GM21360 (cell line): ENCODE measurements around the gene CDC42BPG.
A peak's percentile ranks its signal among the peaks of the same experiment; 100 is the strongest.

ENCODE experiments used
- ATAC-seq: cut with Tn5 transposase; IDR thresholded peaks from one replicate; pipeline ENCODE4 v1.9.1; 2021; ENCODE audit warnings: mild to moderate bottlenecking, moderate library complexity; ENCODE audit not compliant: unreplicated experiment

Gene CDC42BPG

DNA sequence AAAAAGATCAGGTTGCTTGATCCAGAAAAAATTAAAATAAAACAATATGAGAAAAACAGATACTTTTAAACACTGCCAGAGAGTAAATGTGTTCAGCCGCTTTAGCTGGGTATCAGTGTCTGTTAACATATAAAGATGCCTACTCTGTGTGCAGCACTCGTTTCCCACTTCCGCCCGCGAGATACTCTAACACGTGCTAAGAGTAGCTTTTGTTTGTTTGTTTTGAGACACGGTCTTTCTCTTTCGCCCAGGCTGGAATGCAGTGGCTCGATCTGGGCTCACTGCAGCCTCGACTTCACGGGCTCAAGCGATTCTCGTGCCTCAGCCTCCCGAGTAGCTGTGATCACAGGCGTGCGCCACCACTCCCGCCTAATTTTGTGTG lies 33.6 kb downstream of the CDC42BPG start:
- ATAC-seq = no peak

DNA sequence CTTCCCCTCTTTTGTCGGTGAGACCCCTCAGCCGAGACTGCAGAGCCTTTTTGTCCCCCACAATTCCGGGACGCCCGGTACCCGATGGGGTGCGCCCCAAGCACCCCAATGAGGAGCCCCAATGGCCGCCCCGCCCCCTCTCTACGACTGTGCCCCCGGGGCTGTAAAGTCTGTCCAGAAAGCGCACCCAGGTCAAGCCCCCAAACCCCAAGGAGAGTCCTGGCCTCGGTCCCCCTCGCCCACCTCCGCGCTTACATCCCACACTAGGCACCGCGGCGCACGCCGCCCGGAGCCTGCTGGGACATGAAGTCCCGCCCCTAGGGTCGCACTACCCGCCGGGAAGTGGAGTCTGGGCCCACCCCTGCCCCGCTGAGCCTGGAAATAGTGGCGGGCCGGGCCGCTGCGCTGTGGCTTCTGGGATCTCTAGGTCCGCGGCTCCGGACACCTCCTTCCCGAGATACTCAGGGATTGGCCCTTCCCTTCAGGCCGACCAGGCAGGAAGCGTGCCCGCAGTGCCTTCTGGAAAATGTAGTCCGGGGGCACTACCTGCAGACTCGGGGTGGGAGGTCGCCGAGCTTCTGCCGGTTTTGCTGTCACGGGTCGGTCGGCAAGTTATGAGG lies 34.1 kb downstream of the CDC42BPG start, which contains the start of gene MEN1:
MEN1 (minus strand) TSS at position 281 of the 620 bp plus-strand sequence. CDS start 442 bp downstream, outside the sequence.
- ATAC-seq = peak; percentile 52

DNA sequence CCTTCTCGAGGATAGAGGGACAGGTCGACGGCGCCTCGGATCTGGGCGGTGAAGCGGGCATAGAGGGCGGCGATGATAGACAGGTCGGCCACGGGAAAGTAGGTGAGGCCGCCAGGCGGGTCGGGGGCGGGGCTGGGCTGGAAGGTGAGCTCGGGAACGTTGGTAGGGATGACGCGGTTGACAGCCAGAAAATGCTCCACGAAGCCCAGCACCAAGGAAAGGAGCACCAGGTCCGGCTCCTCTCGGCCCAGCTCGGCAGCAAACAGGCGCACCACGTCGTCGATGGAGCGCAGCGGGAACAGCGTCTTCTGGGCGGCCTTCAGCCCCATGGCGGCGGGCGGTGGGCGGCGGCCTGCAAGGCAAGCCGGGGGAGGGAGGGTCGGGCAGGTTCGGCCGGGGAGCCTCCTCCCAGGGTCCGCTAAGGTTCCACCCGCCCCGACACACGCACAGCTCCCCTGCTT lies 34.6 kb downstream of the CDC42BPG start:
- peak; percentile 8 for ATAC-seq

DNA sequence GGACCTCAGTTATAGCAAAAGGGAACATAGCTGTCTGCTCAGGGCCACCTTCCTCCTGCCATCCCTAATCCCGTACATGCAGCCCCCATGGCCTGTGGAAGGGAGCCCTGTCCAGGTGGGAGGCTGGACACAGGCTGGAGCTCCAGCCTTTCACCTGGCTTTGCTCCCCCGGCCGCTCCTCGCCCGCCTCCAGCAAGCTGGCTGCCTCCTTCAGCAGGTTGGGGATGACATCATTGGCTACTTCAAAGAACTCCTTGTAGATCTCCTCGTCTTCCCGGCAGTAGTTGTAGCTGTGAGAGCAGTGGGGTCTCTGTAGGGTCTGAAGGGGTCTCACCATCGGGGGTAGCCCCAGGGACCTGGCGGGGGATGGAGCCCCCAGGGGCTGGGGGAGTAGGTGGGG lies 39.0 kb downstream of the CDC42BPG start:
- no peak for ATAC-seq

DNA sequence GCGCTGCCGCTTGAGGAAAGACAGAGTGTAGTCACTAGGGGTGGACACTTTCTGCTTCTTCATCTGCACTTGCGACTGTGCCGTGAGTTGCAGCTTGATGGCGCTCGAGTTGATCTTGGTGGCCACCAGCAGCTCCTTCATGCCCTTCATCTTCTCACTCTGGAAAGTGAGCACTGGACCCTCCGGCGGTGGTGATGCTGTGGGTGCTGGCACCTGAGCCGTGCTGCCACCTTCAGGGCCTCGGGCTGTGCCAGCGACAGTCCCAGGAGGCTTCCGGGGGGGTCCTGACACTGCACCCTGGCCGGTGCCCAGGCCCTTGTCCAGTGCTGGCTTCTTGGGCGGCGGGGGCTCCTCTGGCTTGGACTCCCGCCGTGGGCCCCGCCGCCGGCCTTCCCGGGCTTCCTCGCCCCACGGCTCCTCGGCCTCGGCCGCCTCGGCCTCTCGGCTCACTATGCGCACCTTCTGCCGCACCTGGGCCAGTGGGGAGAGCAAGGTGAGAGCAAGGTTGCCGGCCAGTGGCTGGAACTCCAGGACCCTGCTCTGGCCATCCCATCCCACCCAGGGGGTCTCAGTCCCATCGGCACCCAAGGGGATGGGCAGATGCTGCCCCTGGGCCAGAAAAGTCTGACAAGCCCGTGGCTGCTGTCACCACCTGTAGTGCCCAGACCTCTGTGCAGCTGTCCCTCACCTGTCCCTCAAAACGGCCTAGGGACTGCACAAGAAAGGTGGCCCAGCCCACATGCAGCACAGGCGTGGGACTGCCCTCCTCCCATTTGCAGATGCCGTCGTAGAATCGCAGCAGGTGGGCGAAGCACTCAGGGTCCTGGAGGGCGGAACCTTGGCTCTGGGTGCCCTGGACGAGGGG lies 39.9 kb downstream of the CDC42BPG start:
- ATAC-seq = no peak

DNA sequence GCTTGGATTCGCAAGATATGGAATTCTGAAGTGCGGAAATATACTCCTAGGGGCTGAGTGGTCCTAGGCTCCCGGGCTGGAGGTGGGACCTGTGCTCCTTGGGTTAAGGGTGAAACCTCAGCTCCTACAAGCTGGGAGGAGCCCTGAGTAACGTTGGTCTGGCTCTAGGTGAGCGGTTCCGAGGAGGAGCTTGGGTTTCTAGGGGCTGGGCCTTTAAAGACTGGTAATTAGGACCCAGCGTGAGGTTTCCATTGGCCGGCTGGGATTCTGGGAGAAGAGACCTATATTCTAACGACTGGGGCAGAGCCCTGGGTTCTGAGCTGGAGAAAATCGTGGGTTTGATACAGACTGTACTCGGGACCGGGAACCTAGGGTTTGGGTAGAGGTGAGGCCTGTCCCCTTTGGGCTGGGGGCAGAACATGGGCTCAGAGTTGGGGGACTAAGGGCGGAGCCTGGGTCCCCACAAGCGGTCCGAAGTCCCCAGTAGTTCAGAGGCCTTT lies 40.6 kb downstream of the CDC42BPG start:
- no peak for ATAC-seq

DNA sequence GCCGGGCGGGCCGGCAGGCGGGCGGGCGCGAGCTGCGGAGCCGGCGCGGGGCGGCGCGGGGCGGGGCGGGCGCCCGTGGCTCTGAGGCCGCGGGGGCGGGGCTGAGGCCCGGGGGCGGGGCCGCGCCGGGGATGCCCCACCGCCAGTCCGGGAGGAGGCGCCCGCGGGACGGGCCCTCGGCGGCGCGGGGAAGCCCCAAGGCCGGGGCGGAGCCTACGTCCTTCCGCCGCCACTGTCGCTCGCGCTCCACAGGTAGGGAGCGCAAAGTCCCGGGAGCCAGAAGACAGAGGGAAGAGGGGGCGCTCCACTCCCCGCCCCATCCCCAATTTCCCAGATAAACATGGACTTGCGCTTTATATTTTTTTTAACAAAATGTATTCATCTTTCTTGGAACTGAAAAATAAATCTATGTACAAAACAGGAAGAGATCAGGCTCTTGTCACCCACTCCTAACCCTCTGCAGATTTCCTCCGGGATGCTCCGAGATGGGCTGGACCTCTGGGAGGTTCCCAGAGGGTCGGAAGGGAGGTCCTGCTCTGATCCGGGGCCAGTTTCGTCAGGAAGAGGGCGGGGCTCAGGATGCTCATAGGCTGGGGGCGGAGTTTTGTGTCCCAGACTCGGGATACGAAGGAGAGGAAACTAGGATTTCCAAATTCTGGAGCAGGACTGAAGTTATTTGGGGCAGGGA lies 41.2 kb downstream of the CDC42BPG start, which contains the start of gene MAP4K2:
MAP4K2 (minus strand) TSS at position 57 of the 688 bp plus-strand sequence. CDS start 65 bp downstream, outside the sequence.
- ATAC-seq = peak; percentile 75

DNA sequence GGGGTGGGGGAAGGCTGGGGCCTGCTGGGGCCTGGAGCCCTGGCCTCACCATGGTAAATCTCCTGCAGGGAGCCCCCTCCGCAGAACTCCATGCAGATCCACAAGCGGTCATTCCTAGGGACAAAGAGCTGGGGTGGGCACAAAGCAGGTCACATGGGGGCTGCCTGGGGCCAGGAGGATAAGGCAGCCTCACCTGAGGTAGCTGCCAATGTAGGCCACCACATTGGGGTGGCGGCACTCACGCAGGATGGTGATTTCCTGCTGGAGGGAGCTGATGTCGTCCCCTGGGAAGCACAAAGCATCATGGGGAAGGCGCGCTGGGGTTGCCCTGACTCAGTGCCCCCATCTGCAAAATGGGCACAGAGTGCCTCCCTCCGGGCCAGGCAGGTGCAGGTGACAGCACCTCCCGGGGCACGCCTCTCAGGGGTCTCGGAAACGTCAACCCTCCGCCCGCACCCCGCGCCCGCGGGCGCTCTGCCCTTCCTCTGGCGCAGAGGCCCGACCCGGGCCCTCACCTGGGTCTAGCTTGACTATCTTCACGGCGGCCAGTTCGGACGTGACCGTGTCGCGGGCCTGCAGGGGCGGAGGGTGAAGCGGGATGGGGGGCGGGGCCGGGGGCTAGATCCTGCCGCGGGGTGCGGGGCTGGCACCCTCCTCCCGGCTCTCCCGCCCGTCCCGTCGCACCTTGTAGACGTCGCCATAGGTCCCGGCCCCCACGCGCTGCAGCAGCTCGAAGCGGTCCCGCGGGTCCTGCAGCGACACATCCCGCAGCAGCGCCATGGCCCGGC lies 41.9 kb downstream of the CDC42BPG start:
- ATAC-seq = peak; percentile 22

DNA sequence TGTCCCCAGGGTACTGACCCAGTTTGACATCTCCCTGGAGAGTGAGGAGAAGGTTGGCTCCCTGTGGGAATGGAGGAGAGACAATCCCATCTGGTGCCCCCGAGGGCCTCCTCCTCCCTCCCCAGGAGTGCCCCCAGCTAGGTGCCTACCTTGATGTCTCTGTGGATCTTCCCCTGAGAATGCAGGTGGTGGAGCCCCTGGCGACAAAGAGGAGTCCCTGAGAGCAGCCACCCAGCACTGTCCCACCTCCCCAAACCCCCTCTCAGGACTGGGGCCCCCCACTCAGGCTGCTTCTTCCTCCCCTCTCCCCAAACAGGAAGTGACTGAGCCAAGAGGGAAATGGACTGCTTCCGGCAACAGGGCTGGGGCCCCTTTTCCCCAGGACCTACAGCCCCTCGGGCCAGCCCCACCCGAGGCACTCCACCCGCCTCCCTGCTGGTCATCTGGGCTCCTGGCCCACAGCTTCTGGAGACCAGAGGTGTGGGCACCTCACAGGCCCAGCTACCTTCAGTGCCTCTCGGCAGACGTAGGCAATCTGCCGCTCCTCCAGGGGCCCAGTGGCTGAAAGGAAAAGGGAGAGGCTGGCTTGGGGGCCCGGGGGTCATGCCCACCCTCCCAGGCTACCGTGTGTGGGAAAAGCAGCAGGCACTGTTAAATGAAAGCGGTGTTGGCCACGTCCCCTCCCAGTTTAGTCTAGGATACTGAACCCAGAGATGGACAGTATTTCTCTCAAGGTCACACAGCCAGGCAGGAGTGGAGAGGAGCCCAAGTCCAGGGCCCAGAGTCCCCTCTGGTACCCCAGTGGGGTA lies 42.7 kb downstream of the CDC42BPG start:
- no peak for ATAC-seq

DNA sequence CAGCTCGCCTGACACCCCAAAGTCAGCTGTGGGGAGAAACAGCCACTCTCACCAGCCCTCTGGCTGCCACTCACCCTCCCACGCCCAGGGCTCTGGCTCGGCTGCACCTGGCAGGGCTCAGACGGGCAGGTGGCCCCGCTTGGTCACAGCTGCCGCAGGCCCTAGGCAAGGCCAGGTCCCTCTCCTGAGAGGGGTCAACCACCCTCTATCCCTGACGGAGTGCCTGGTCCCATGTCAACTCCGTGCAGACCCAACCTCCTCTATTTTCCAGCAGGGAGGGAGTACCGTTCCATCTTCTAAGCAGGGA lies 43.3 kb downstream of the CDC42BPG start:
- ATAC-seq = no peak

DNA sequence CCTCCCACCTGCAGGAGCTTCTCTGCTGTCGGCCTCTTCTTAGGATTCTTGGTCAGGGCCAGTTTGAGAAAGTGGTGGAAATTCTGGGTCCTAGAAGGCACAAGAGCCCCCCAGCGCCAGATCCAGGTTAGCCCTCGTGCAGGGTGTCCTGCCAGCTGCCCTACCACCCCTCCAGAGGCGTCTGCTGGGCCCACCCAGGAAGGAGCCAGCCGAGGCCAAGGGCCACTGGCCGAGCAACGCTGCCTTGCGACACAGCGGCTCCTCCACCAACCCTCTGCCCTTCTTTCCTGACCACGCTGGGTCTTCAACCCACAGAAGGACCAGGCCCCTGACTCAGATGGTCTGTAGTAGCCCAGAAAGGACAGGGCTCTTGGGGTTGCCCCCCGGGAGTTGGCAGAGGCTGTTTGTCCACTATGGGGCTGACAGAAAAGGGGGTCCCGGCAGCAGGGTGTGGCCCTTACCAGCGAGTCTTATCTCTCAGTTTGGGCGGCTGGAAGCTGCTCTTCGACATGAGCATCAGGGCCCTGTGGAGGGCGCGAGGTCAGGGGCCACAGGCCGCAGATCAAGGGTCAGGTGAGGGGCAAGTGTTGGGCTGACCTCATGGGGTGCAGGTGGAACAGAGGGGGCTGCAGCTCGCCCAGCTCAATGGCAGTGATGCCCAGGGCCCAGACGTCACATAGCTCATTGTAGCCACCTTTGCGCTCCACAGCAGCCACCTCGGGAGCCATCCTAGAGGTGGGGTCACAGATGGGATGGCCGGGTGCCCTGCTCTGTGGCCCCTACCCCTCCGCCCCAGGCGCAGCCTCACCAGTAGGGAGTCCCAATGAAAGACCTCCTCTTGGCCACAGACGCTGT lies 43.9 kb downstream of the CDC42BPG start:
- no peak for ATAC-seq

DNA sequence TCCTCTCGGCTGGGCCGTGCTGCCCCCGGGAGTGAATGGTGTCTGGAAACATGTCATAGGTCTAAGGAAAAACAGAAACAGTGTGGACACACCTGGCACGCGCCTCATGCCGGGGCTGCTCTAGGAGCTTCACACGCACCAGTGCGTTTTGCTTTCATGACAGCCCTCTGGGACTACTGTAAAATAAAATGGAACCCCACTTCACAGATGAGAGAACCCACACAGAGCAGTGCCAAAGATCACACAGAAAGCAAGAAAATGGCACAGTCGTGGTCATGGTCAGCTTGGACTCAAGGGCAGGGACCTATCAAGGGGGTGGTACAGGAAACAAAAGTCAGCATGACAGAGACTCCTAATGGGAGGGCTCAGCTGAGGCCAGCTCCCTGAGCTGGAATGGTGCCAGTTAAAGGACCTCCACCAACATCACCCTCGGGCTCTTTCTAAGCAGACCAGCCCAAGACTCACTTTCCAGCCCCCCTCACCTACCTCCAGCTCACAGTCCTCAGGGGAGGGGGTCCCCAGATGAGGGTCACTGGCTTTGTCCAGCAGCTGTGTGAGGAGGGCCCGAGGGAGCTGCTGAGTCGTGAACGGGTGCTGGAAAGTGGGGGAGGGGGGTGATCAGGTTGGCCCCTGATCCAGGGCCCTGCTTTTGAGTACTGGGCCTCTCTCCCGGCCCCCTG lies 44.7 kb downstream of the CDC42BPG start:
- ATAC-seq = no peak

DNA sequence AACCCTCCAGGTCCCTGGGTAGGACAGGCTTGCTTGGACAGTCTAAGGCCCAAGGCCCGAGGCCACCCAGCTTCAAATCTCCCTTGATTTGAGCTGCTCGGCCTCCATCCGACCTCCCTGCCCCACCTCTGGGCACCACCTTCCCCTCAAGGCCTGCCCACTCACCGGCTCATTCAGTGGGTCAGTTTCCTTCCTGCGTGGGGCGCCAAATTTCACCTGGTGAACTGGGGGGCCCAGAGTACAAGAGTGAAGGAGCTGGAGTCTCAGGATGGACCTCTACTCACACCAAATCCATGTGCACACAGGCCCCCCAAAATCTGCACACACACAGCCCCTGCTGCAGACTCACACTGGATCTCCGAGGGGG lies 45.2 kb downstream of the CDC42BPG start:
- ATAC-seq = no peak

DNA sequence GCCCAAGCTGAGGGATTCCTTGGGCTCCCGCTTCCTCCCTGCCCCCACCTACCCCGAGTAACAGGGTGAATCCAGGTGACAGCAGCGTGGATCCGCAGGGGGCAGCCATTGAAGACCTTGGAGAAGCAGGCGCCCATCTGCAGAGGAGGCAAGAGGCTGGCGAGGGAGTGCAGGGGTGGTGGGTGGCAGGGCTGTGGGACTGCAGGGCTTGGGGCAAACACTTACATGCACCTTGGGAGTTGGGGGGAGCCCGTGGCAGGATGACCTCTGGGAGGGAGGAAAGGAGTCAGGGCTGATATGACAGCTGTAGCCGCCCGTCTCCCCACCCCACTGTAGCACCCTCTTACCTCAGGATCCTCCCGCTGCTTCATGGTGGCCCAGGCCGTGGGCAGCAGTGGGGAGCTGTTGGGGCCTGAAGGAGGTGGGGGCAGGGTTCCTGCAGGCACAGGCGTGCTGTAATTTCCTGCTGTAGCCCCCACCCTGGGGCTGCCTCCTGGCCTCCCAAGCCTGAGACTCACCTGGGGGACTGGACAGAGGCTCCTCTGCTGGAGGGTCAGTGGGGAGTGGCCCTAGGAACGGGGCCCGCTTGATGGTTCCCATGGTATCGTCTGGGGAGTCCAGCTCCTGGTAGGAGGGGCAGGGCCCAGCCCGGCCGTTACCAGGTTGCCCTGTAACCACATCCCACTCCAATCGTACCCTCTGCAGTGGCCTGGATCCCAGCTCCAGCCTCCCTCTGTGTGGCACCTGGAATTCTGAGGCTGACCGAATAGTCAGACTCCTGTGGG lies 47.5 kb downstream of the CDC42BPG start:
- no peak for ATAC-seq

DNA sequence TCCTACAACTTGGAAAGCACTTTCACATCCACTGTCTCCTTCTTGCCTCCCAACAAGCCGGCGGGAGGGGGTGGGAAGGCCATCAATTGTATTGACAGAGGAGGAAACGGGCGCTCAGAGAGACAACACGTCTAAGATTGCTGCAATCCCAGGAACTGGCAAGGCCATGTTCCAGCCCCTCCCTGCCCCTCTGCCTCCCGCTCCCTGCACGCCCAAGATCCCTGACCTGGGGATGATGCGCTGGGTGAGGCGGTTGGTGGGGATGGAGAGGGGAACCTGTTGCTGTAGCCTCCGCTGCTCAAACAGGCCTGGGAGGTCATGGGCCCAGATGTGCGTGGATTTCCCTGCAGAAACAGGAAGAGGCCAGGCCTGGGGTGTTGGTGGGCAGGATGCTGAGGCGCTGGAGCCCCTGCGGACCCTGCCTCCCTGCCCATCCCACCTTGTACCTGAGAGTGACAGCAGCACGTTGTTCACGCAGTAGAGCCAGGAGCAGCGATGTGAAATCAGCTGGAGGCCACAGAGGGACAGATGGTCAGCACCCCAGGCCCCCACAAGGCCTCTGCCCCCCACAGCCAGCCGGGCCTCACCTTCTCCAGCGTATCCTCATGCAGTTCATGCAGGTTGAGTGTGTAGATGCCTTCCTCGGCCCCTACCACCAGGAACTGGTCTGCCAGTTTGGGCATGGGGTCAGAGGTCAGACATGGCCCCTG lies 48.3 kb downstream of the CDC42BPG start:
- no peak for ATAC-seq

DNA sequence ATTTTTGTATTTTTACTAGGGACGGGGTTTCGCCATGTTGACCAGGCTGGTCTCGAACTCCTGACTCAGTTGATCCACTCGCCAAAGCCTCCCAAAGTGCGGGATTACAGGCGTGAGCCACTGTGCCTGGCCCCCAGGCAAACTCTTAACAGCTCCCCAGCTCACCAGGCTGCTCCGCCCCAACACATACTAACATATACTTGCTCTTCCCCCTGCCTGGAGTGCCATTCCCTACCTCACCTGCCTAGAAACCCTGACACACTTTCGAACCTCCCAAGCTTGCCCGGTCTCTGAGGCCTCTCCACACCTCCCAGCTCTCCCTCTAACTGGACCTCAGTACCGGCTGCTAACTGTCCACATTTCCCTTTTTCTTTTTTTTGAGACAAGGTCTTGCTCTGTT lies 49.9 kb downstream of the CDC42BPG start:
- ATAC-seq = no peak
